Measurements from ENCODE around the gene ITPR1.

Gene ITPR1

DNA sequence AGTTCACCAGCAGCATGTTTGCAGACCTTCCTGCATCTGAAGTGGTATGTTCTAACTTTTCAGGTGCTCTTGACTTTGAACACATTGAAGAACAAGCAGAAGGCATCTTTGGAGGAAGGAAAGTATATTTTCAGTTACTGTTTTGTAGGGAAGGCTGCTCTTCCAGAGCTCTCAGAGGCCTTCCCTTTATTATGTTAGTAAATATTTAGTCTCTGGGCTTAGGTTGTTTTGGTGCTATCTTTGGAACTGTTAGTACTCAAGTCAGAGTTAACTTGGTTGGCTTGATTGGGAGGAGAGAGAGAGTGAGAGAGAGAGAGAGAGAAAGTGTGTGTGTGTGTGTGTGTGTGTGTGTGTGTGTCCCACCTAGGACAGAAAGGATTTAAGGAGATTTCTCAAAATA, 188.2 kb downstream of the ITPR1 start:
- ATAC-seq = no peak
- TF ChIP-seq ESRRG (CRISPR knock-in tag; IDR thresholded peaks at IDR 0.05) (no peak), OSR1 (CRISPR knock-in tag; IDR thresholded peaks at IDR 0.05) (no peak), TOX (CRISPR knock-in tag; IDR thresholded peaks at IDR 0.05; ENCODE audit: borderline replicate concordance) (no peak), ZFP3 (CRISPR knock-in tag; IDR thresholded peaks at IDR 0.05) (no peak), ISL1 (CRISPR knock-in tag; IDR thresholded peaks at IDR 0.05) (no peak), ZNF565 (CRISPR knock-in tag; conservative IDR thresholded peaks at IDR 0.05; ENCODE audit: low read depth) (no peak), ZNF8 (CRISPR knock-in tag; IDR thresholded peaks at IDR 0.05) (no peak), RARB (CRISPR knock-in tag; IDR thresholded peaks at IDR 0.05) (no peak), ZNF70 (CRISPR knock-in tag; IDR thresholded peaks at IDR 0.05) (no peak), PPARA (CRISPR knock-in tag; IDR thresholded peaks at IDR 0.05; ENCODE audit: borderline replicate concordance) (no peak)
- TF ChIP-seq, protein P1, sequence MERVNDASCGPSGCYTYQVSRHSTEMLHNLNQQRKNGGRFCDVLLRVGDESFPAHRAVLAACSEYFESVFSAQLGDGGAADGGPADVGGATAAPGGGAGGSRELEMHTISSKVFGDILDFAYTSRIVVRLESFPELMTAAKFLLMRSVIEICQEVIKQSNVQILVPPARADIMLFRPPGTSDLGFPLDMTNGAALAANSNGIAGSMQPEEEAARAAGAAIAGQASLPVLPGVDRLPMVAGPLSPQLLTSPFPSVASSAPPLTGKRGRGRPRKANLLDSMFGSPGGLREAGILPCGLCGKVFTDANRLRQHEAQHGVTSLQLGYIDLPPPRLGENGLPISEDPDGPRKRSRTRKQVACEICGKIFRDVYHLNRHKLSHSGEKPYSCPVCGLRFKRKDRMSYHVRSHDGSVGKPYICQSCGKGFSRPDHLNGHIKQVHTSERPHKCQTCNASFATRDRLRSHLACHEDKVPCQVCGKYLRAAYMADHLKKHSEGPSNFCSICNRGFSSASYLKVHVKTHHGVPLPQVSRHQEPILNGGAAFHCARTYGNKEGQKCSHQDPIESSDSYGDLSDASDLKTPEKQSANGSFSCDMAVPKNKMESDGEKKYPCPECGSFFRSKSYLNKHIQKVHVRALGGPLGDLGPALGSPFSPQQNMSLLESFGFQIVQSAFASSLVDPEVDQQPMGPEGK (CRISPR knock-in tag; IDR thresholded peaks at IDR 0.05; ENCODE audit: borderline replicate concordance) = no peak
- TF ChIP-seq, protein P2, sequence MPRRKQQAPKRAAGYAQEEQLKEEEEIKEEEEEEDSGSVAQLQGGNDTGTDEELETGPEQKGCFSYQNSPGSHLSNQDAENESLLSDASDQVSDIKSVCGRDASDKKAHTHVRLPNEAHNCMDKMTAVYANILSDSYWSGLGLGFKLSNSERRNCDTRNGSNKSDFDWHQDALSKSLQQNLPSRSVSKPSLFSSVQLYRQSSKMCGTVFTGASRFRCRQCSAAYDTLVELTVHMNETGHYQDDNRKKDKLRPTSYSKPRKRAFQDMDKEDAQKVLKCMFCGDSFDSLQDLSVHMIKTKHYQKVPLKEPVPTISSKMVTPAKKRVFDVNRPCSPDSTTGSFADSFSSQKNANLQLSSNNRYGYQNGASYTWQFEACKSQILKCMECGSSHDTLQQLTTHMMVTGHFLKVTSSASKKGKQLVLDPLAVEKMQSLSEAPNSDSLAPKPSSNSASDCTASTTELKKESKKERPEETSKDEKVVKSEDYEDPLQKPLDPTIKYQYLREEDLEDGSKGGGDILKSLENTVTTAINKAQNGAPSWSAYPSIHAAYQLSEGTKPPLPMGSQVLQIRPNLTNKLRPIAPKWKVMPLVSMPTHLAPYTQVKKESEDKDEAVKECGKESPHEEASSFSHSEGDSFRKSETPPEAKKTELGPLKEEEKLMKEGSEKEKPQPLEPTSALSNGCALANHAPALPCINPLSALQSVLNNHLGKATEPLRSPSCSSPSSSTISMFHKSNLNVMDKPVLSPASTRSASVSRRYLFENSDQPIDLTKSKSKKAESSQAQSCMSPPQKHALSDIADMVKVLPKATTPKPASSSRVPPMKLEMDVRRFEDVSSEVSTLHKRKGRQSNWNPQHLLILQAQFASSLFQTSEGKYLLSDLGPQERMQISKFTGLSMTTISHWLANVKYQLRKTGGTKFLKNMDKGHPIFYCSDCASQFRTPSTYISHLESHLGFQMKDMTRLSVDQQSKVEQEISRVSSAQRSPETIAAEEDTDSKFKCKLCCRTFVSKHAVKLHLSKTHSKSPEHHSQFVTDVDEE (CRISPR knock-in tag; IDR thresholded peaks at IDR 0.05) = no peak

DNA sequence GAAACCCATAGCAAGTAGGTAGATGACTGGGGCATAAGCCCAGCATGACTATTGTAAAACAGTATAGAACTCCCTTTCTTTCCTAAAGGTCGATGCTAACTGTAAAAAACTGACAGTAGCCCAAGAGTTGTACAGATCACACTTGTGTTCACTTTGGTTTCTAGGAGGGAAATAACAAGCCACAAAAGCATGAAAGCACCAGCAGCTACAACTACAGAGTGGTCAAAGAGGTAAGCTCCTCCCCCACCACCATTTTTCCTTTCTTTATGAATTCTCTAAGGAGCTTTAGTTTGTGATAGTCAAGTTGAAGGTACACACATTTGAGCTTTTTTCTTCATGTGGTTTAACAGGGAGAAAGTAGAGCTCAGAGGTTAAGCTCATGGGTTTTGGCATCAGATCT, 191.0 kb downstream of the ITPR1 start:
- no peak for ATAC-seq

DNA sequence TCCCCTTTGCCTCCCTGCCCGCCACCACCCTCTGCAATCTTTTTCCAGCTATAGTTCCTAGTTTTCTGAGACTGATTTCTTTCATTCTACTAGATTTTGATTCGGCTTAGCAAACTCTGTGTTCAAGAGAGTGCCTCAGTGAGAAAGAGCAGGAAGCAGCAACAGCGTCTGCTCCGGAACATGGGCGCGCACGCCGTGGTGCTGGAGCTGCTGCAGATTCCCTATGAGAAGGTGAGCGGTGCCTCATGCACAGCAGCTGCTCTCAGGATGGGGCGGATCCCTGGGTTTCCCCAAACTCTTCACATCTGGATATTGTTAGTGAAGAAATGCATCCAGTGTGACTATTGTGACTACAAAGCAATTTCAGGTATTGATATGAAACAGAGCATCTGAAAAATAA, 191.8 kb downstream of the ITPR1 start:
- no peak for ATAC-seq
- TF ChIP-seq RARB (CRISPR knock-in tag; IDR thresholded peaks at IDR 0.05) (no peak), ZNF8 (CRISPR knock-in tag; IDR thresholded peaks at IDR 0.05) (no peak), ZFP30 (CRISPR knock-in tag; IDR thresholded peaks at IDR 0.05) (no peak), TOX (CRISPR knock-in tag; IDR thresholded peaks at IDR 0.05; ENCODE audit: borderline replicate concordance) (no peak), ZFP3 (CRISPR knock-in tag; IDR thresholded peaks at IDR 0.05) (no peak), GLIS3 (CRISPR knock-in tag; IDR thresholded peaks at IDR 0.05) (no peak), BACH2 (CRISPR knock-in tag; IDR thresholded peaks at IDR 0.05; ENCODE audit: borderline replicate concordance) (no peak), PPARA (CRISPR knock-in tag; IDR thresholded peaks at IDR 0.05; ENCODE audit: borderline replicate concordance) (no peak), ZNF70 (CRISPR knock-in tag; IDR thresholded peaks at IDR 0.05) (no peak), TCF4 (CRISPR knock-in tag; IDR thresholded peaks at IDR 0.05; ENCODE audit: borderline replicate concordance) (no peak), ZC3H10 (CRISPR knock-in tag; IDR thresholded peaks at IDR 0.05) (no peak), CSDC2 (CRISPR knock-in tag; IDR thresholded peaks at IDR 0.05) (no peak)
- TF ChIP-seq, protein P2 (CRISPR knock-in tag; IDR thresholded peaks at IDR 0.05) = no peak

More for the DNA sequence above, 191.0 kb downstream of the ITPR1 start:
- no peak for TF ChIP-seq OSR1 (CRISPR knock-in tag; IDR thresholded peaks at IDR 0.05)
- TF ChIP-seq ZC3H10 (CRISPR knock-in tag; IDR thresholded peaks at IDR 0.05) = no peak
- no peak for TF ChIP-seq PPARA (CRISPR knock-in tag; IDR thresholded peaks at IDR 0.05; ENCODE audit: borderline replicate concordance)
- TF ChIP-seq, protein P3, sequence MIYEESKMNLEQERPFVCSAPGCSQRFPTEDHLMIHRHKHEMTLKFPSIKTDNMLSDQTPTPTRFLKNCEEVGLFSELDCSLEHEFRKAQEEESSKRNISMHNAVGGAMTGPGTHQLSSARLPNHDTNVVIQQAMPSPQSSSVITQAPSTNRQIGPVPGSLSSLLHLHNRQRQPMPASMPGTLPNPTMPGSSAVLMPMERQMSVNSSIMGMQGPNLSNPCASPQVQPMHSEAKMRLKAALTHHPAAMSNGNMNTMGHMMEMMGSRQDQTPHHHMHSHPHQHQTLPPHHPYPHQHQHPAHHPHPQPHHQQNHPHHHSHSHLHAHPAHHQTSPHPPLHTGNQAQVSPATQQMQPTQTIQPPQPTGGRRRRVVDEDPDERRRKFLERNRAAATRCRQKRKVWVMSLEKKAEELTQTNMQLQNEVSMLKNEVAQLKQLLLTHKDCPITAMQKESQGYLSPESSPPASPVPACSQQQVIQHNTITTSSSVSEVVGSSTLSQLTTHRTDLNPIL (CRISPR knock-in tag; IDR thresholded peaks at IDR 0.05; ENCODE audit: low read depth) = no peak
- TF ChIP-seq ZNF8 (CRISPR knock-in tag; IDR thresholded peaks at IDR 0.05) = no peak
- TF ChIP-seq GLIS3 (CRISPR knock-in tag; IDR thresholded peaks at IDR 0.05) = no peak
- TF ChIP-seq, protein P1 (CRISPR knock-in tag; IDR thresholded peaks at IDR 0.05; ENCODE audit: borderline replicate concordance) = no peak
- no peak for TF ChIP-seq ESRRG (CRISPR knock-in tag; IDR thresholded peaks at IDR 0.05)
- no peak for TF ChIP-seq TCF4 (CRISPR knock-in tag; IDR thresholded peaks at IDR 0.05; ENCODE audit: borderline replicate concordance)
- TF ChIP-seq ISL1 (CRISPR knock-in tag; IDR thresholded peaks at IDR 0.05) = no peak
- TF ChIP-seq SNAI2 (CRISPR knock-in tag; IDR thresholded peaks at IDR 0.05) = no peak
- TF ChIP-seq TOX (CRISPR knock-in tag; IDR thresholded peaks at IDR 0.05; ENCODE audit: borderline replicate concordance) = no peak
- no peak for TF ChIP-seq BACH2 (CRISPR knock-in tag; IDR thresholded peaks at IDR 0.05; ENCODE audit: borderline replicate concordance)
- no peak for TF ChIP-seq ARNTL (CRISPR knock-in tag; IDR thresholded peaks at IDR 0.05; ENCODE audit: borderline replicate concordance, low read depth)

Measured in SK-N-SH treated with all-trans-retinoic acid at 6 μM for 48 hours (cell line).